A549 (cell line): ENCODE data around the gene WNT2B. TPM values are rescaled to one million over a fixed set of nuclear protein-coding genes. Genes with fewer than 3 reads are reported as not detected.

Experiments used
- ATAC-seq, 2 experiments: fragments of 200-7000 bp in 1 of 2; fragments of >200 bp in 1 of 2; cut with Nextera tagmentation in 1 of 2; cut with Tn5 transposase in 1 of 2; 3 replicates each; pipeline versions ENCODE4 v1.8.0 to v1.9.1; 2018 to 2020; ENCODE audit warnings: mild to moderate bottlenecking in 1 of 2, moderate library complexity in 1 of 2
- CTCF ChIA-PET: fragments of 300-600 bp; sonication (Branson Sonifier 250); formaldehyde crosslinking; extraction: SDS; loops from one replicate; lab custom pipeline; 2021; ENCODE audit warnings: antibody characterized with exemption, inconsistent platforms; lab: Yijun Ruan, JAX
- POLR2A ChIA-PET: fragments of 350-600 bp; formaldehyde crosslinking; extraction: SDS; loops from one replicate; lab custom pipeline; 2021; ENCODE audit warnings: antibody characterized with exemption, inconsistent platforms; lab: Yijun Ruan, JAX
- DNase-seq, 2 experiments: peaks; one replicate each; pipeline versions ENCODE4 v3.0.0 to v3.0.0-alpha.2; 2011 to 2016; ENCODE audit warnings: low read depth in 1 of 2, low spot score in 1 of 2
- FAIRE-seq: peaks from 2 replicates; lab custom pipeline; 2011; peaks lifted over from hg19 to GRCh38; lab: Jason Lieb, UNC
- H3K27ac ChIP-seq, 2 experiments: fragments of >200 bp; sonication (Bioruptor Twin); formaldehyde crosslinking; 3 replicates each; pipeline ENCODE4 v1.5.1; 2016 to 2017
- H3K4me1 ChIP-seq: fragments of >200 bp; sonication (Bioruptor Twin); formaldehyde crosslinking; 3 replicates; pipeline ENCODE4 v1.6.1; 2016
- H3K4me2 ChIP-seq: fragments of >200 bp; sonication (Bioruptor Twin); formaldehyde crosslinking; 3 replicates; pipeline ENCODE4 v1.6.1; 2016
- H3K4me3 ChIP-seq: fragments of >200 bp; sonication (Bioruptor Twin); formaldehyde crosslinking; 3 replicates; pipeline ENCODE4 v1.5.1; 2016
- H3K9me3 ChIP-seq: fragments of >200 bp; sonication (Bioruptor Twin); formaldehyde crosslinking; 3 replicates; pipeline ENCODE4 v1.6.1; 2016
- CEBPB ChIP-seq, 2 experiments: fragments of >200 bp in 1 of 2; sonication (Bioruptor Twin) in 1 of 2; formaldehyde crosslinking in 1 of 2; IDR thresholded peaks; 2 replicates each; pipeline ENCODE4 v1.6.1; 2012 to 2016
- E2F6 ChIP-seq: IDR thresholded peaks from 2 replicates; pipeline ENCODE4 v1.6.1; 2012; ENCODE audit warnings: low read depth, borderline replicate concordance
- ELK1 ChIP-seq: fragments of 150-350 bp; IDR thresholded peaks from 2 replicates; pipeline ENCODE4 v1.6.1; 2014; ENCODE audit warnings: low read depth, mild to moderate bottlenecking, low read length
- FOXS1 ChIP-seq: fragments of 250-450 bp; sonication (Bioruptor Pico); IDR thresholded peaks from 2 replicates; pipeline ENCODE4 v1.5.0; 2020; ENCODE audit warnings: mild to moderate bottlenecking, moderate library complexity
- HES2 ChIP-seq: fragments of >200 bp; sonication (Bioruptor Twin); formaldehyde crosslinking; IDR thresholded peaks from 2 replicates; pipeline ENCODE4 v1.6.1; 2016
- HEYL ChIP-seq: fragments of 250-450 bp; sonication (Bioruptor Pico); IDR thresholded peaks from 2 replicates; pipeline ENCODE4 v1.8.0; 2021; ENCODE audit warnings: mild to moderate bottlenecking, moderate library complexity
- HOXA7 ChIP-seq: fragments of 250-450 bp; sonication (Bioruptor Pico); IDR thresholded peaks from 2 replicates; pipeline ENCODE4 v1.5.0; 2020; ENCODE audit warnings: mild to moderate bottlenecking, moderate library complexity
- HOXB13 ChIP-seq: fragments of 250-450 bp; sonication (Bioruptor Pico); IDR thresholded peaks from 2 replicates; pipeline ENCODE4 v1.5.0; 2020; ENCODE audit warnings: low read depth, mild to moderate bottlenecking, moderate library complexity
- NPAS2 ChIP-seq: fragments of 250-450 bp; sonication (Bioruptor Pico); IDR thresholded peaks from 2 replicates; pipeline ENCODE4 v1.8.0; 2022; ENCODE audit warnings: mild to moderate bottlenecking, moderate library complexity, borderline replicate concordance
- REST ChIP-seq: fragments of 200-600 bp; sonication (generic); IDR thresholded peaks from 2 replicates; pipeline ENCODE4 v1.6.1; 2016; ENCODE audit warnings: antibody characterized with exemption, mild to moderate bottlenecking, moderate library complexity
- RNF2 ChIP-seq: fragments of 200-600 bp; sonication (generic); IDR thresholded peaks from 2 replicates; pipeline ENCODE4 v1.6.1; 2016; ENCODE audit warnings: low read depth, mild to moderate bottlenecking, antibody characterized with exemption, moderate library complexity, borderline replicate concordance
- SMC3 ChIP-seq: fragments of >200 bp; sonication (Bioruptor Twin); formaldehyde crosslinking; IDR thresholded peaks from 3 replicates; pipeline ENCODE4 v1.6.1; 2018; ENCODE audit warnings: inconsistent platforms
- TFCP2L1 ChIP-seq: fragments of 250-450 bp; sonication (Bioruptor Pico); IDR thresholded peaks from 2 replicates; pipeline ENCODE4 v1.5.0; 2021; ENCODE audit warnings: mild to moderate bottlenecking
- TP53 ChIP-seq: fragments of 250-450 bp; sonication (Bioruptor Pico); IDR thresholded peaks from 2 replicates; pipeline ENCODE4 v1.5.0; 2021; ENCODE audit warnings: mild to moderate bottlenecking, moderate library complexity
- ZFP36 ChIP-seq: fragments of 450-650 bp; IDR thresholded peaks from 2 replicates; pipeline ENCODE4 v1.6.1; 2014; ENCODE audit warnings: borderline replicate concordance; ENCODE audit not compliant: partially characterized antibody
- ZNF302 ChIP-seq: fragments of 250-450 bp; sonication (Bioruptor Pico); IDR thresholded peaks from 2 replicates; pipeline ENCODE4 v1.9.0; 2021; ENCODE audit warnings: inconsistent platforms, mild to moderate bottlenecking, moderate library complexity
- WGBS: methylation state at CpG from one replicate; pipeline ENCODE4 v1.1.6; 2017; ENCODE audit errors: missing lambda C conversion rate; 5-methylcytosine and 5-hydroxymethylcytosine counted together
- polyA plus RNA-seq, 4 experiments: library from polyadenylated mRNA; depleted of rRNA in 3 of 4; stranded (reverse); fragments of >200 nt; fragmentation: RNase III in 1 of 4; extraction: RNeasy Plus Mini Kit Qiagen cat#74134 plus additional on column Dnase treatment in 1 of 4; gene quantifications; 2 replicates in 3 of 4; 3 replicates in 1 of 4; pipeline ENCODE4 v1.2.3, GENCODE V29; 2011 to 2017

The WNT2B gene
- polyA plus RNA-seq, 2 of the 4 experiments (the other 2 are of a cell fraction), result 0.26 to 0.28 TPM

- TF ChIP-seq REST (no peak), HOXB13 (no peak), ZNF302 (CRISPR knock-in tag) (no peak), HEYL (CRISPR knock-in tag) (no peak)
- TF ChIP-seq, all 56 proteins: peak for 0
These were observed 3.9 kb upstream of the WNT2B start (continued) for GRCh38 chr1:112504661-112505399.

GRCh38 chr1:112505400-112505785 lies 3.4 kb upstream of the WNT2B start:
- no peak for DNase-seq
- no peak overlapping the region for H3K4me3 ChIP-seq
- no peak for FAIRE-seq
- no peaks in the 10 kb centered on the region for H3K9me3 ChIP-seq
- no peak overlapping the region for H3K27ac ChIP-seq
- 92% methylated on average over 1 of the region's 1 CpG for WGBS
- peaks cover 6% of the 10 kb centered on the region; the same call in 2 of the 3 replicates for H3K4me1 ChIP-seq
- TF ChIP-seq TFCP2L1 (CRISPR knock-in tag), result no peak
- no peak for TF ChIP-seq CEBPB (IDR thresholded peaks at IDR 0.05)
- TF ChIP-seq NPAS2 (CRISPR knock-in tag), result no peak
- no peak for TF ChIP-seq E2F6
- no peak for TF ChIP-seq ZFP36
- TF ChIP-seq HES2, result no peak
- no peak overlapping the region for H3K4me2 ChIP-seq
- no peak for ATAC-seq
- ChIA-PET POLR2A (no interaction called here), CTCF (interaction anchor here (1.0 to 1.2 kb wide), 3 partner anchors 14 to 109 kb away, joined by 3 to 4 read pairs (median 3); no protein-coding TSS in a partner anchor)

GRCh38 chr1:112505878-112506277 lies 2.9 kb upstream of the WNT2B start:
- DNase-seq, result no peak
- CTCF ChIA-PET, result interaction anchor here (1.0 to 1.1 kb wide), 2 partner anchors 14 to 18 kb away, joined by 3 to 4 read pairs; no protein-coding TSS in a partner anchor
- no peak for FAIRE-seq
- no peak overlapping the region for H3K4me3 ChIP-seq
- no peak for ATAC-seq
- H3K27ac ChIP-seq, result no peak overlapping the region
- H3K4me1 ChIP-seq, result peaks cover 6% of the 10 kb centered on the region; the same call in 2 of the 3 replicates
- TF ChIP-seq HOXA7, result no peak
- TF ChIP-seq SMC3, result no peak
- TF ChIP-seq ELK1, result no peak
- no peak for TF ChIP-seq RNF2
- no peak for TF ChIP-seq HOXB13
- TF ChIP-seq FOXS1 (CRISPR knock-in tag), result no peak
- no peak for TF ChIP-seq TP53 (CRISPR knock-in tag)
- 78% methylated on average over 3 of the region's 3 CpGs for WGBS
- no peaks in the 10 kb centered on the region for H3K9me3 ChIP-seq
- no peak overlapping the region for H3K4me2 ChIP-seq
- POLR2A ChIA-PET, result no interaction called here
